IPS-NIHi7 (cell line): ENCODE data around the gene LTC4S.
"Not testable (repeated sequence)": the region's sequence is repeated elsewhere in the genome, so short reads cannot be mapped to it uniquely, and the experiment has no call there.

Experiments used
- DNase-seq: peaks from one replicate; pipeline ENCODE4 v3.0.0; 2012; ENCODE audit warnings: mixed read lengths; ENCODE audit errors: extremely low spot score

The LTC4S gene, protein sequence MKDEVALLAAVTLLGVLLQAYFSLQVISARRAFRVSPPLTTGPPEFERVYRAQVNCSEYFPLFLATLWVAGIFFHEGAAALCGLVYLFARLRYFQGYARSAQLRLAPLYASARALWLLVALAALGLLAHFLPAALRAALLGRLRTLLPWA

DNA sequence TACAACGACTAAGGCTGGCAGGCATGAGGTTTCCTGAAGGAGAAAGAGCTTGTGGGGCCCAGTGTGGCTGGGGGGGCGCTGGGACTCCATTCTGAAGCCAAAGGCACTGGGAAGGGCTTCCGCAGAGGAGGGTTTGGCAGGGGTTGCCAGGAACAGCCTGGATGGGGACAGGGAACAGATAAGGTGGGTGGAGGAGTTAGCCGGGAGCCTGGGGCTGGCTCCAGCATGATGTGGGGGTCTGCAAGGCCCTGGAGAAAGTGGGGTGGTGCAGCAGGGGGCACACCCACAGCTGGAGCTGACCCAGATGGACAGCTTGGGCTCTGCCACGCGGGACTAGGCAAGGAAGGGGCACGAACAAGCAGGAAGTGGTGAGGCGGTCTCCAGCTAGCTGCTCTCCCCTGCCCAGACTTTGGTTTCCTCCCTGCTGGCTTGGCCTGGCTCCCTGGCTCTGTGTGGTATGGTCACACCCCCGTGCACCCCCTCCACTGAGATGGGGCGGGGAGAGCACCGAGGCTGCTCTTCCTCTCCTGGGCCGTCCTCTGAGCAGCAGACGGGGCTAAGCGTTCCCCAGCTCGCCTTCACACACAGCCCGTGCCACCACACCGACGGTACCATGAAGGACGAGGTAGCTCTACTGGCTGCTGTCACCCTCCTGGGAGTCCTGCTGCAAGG, at the start of gene LTC4S:
Gene LTC4S (plus strand): TSS at position 519 of the 672 bp plus-strand sequence. CDS start 95 bp downstream, at position 614.
- DNase-seq: no peak

DNA sequence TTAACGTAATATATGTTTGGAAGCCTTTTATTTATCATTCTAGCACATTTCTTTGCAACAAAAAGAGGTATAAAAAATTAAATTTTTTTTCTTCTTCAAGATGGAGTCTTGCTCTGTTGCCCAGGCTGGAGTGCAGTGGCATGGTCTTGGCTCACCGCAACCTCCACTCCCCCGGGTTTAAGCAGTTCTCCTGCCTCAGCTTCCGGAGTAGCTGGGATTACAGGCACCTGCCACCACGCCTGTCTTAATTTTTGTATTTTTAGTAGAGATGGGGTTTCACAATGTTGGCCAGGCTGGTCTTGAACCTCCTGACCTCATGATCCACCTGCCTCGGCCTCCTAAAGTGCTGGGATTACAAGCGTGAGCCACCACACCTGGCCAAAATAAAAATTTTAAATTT, 49.7 kb upstream of the LTC4S start:
- not testable (repeated sequence) for DNase-seq

DNA sequence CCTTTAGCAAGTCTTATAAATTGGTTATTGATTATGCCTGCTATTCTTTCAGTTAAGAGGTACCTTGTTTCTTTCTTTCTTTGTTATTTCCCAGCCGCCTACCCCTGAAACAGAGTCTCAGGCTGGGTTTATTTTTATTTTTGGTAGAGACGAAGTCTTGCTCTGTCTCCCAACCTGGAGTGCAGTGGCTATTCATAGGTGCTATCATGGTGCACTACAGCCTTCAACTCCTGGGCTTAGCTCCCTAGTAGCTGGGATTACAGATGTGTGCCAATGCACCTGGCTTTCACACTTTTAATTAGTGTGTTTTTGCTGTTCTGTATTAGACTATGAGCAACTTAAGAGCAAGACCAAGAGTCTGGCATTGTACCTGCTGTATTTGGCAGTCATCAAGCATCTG, 46.9 kb upstream of the LTC4S start:
- no peak for DNase-seq

DNA sequence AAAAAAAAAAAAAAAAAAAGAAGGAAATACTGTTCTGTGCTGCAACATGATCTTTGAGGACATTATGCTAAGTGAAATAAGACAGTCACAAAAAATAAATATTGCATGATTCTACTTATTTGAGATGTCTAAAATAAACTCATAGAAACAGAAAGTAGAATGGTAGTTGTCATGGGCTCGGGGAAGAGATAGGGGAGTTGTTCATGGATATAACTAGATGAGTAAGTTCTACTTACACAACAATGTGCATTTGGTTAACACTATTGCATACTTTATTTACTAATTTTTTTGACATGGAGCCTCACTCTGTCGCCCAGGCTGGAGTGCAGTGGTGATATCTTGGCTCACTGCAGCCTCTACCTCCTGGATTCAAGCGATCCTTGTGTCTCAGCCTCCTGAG, 46.0 kb upstream of the LTC4S start:
- DNase-seq: no peak

DNA sequence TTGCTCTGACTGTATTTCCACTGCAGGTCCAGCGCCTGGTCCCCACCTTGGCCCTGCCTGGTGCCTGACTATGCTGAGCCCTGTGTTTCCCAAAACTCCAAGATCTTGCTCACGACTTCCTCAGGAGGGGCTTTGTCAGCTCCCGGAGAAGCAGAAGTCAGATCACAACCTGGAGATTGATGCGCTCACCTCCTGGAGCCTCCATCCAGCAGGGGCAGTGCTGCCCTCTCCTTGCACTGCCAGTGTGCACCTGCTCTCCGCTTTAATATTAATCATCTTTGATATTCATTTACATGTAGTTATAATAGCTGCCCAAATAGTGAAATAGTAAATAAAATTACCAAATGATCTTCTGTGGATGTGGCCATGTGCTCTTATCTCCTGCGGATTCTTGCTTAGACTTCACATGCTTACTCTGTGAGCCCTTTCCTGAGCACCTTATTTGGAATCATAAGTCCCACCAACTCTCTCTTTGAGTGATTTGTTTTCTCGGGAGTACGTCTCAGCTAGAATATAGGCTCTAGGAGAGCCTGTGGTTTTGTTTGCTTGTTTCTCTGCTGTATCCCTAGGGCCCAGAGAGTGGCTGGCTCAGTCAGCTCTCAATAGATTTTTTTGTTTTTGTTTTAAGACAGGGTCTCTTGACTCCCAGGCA, 43.8 kb upstream of the LTC4S start:
- no peak for DNase-seq

DNA sequence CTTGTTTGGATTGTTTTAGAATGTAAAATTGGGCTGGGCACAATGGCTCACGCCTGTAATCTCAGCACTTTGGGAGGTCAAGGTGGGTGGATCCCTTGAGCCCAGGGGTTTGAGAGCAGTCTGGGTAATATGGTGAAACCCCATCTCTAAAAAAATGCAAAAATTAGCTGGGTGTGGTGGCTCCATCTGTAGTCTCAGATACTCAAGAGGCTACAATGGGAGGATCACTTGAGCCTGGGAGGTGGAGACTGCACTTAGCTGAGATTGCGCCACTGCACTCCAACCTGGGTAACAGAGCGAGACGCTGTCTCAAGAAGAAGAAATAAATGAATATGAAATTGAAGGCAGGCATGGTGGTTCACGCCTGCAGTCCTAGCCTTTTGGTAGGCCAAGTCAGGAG, 39.8 kb upstream of the LTC4S start:
- no peak for DNase-seq

DNA sequence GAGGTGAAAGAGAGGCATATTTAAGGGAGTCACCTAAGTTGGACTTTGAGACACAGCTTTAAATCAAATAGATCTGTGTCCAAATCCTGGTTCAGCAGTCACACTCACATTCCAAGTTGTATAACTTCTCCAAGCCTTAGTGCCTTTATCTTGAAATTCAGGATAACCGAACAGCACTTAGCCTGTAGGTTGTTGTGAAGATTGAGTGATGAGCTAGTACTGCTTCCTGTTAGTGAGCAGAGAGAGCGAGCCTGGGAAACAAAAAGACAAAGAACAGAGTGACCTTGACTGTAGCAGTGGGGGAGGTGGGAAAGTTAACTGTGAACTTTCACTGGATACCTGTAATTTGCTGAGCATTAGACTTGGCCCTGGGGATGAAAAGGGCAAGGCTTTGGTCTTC, 38.8 kb upstream of the LTC4S start:
- DNase-seq: peak; percentile 38

DNA sequence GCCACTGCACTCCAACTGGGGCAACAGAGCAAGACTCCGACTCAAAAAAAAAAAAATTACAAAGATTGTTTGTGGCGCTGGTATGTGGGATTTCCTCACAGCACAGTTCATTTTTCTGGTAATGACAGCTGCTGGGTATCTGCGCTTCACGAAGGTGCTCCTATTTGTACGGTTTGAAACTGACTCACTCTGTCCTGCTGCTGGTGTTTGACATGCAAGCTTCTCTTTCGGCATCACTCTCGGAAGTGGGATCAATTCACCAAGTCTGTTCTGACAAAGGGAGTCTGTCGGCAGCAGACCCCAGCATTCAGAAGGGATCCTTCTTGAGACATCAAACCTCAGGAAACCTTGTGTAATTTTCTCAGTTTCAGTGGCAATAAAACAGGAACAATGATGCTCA, 34.8 kb upstream of the LTC4S start:
- no peak for DNase-seq

DNA sequence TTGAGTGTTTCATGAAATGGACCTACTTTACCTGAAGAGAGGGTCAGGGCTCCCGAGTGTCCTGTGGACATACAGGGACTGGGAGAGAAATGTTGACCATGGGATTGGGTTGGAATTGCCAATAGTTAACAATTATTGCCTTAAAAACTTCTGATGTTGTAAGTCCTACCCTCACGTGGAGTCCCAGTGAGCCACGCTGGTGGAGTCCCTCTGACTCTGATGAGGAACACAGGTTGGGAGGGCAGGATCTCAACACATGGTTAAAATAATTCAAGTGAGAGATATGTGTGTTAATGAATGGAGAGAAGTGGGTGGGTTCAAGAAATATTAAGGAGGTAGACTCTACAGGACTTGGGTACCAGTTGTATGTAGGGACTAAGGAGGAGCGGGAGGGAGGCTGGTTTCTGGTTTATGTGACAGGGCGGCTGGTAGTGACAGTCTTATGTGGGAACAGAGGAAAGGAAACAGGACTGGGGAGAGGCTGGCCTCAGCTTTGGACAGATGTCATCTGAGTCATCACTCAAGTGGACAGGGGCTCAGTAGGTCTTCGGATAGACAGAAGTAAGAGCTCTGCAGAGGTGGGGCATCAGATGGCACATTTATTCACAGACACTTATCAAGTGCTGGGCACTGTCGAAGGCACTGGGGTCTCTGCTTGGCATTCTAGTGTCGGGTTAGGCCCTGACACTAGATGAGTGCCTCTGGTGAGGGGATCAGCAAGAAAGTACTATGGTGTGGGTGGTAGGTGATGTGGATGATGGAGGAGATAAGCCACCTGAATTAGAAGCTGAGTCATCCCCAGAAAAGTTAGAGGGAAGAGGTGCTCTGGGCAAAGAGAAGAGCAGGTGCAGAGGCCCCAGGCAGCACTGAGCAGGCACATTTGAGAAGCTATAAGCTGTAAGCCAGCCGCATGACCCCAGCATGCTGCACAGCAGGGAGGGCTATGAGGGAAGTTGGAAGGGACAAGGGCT, 33.9 kb upstream of the LTC4S start:
- peak; percentile 10 for DNase-seq

DNA sequence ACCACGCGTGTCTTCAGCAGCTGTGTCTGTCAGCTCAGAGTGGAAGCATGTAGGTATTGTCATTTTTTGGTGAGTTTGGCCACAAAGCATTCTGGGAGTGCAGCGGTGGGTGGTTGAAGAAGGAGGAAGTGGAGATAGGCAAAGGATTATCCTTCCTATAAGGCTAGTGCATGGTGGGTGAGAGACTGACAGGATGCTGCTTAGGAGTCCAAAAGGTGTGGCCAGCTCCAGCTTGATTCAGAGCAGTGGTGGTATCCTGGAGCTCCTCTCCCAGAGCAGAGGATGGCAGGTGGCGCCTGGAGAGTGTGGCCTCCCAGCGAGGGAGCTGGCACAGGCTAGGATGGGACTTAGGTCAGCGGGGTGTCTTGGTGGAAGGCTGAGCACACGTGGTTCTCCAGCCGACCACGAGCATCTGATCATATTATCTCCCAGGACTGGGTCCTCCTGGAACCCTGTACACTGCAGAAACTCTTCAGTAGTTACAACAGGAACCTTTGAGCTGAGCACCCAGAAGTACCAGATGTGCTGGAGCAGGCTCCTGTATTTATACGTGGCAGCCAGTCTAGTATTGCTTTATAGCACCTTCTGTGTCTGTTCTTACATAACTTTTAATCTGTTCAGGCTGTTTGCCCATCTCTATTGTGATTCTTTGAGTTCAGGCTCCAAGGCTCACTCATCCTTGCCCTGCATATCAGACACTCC, 31.6 kb upstream of the LTC4S start:
- DNase-seq: peak; percentile 12

DNA sequence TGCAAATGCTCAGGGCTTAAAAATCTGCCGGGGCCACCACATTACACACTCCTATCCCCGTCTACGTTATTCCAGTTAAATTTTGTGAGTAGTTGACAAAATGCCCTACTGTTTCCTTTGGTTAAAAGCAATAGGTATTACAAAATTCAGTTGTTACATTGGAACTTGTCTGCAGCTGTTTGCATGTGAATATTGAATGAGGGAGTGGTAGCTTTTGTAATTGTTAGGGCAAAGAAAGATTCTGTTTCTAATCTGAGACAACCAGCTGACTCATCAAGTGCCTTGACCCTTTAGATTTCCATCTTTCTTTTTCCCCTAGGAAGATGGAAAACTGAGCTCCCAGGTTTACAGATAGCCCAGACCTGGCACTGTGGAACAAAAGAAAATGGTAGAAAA, 31.0 kb upstream of the LTC4S start:
- DNase-seq: no peak

DNA sequence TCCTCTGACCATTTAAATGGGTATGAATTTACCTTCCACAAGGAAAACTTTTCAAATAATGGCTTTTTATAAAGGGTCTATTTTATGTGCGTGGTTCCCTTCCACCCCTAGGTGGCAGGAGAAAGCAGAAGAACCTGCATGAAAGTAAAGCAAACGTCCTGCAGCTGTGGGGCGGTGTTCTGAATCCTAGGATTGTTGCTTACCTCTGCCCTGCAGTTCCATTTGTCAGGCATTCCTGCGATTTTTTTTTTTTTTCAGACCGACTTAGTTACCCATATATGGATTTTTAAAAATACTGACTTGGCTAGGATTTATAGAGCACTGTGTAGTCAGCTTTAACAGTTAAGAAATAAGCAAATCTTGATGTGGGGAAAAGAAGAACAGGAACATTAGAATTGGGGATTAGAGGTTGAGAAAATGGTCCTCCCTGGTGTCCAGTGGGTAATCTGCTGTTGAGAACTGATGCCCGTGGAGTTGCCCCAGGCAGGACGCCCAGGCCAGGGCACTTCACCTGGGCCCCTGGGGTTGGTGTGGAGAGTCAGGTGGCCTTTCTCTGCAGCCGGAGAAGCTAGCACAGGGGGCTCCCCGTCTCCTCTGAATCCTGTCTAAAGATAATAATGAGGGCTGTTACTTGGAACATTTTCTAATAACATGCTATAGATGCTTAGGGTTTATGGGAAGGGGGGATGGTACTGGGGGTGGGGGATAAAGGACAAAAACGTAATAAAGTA, 30.4 kb upstream of the LTC4S start:
- DNase-seq: peak; percentile 80

DNA sequence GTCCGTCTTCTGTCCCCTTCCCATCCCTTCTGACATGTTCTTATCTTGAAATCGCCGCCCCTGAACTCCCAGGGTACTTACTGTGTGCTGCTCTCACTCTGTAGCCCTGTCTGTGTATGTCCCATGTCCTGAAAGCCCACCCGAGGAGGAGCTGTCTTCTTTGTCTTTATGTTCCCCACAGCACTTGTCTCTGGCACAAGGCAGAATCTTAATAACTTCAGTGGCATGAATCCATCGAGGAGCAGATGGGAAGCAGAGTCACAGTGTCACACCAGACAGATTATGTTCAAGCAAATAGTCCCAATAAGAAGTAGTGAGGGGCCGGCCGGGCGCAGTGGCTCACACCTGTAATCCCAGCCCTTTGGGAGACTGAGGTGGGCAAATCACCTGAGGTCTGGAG, 29.7 kb upstream of the LTC4S start:
- DNase-seq: no peak

DNA sequence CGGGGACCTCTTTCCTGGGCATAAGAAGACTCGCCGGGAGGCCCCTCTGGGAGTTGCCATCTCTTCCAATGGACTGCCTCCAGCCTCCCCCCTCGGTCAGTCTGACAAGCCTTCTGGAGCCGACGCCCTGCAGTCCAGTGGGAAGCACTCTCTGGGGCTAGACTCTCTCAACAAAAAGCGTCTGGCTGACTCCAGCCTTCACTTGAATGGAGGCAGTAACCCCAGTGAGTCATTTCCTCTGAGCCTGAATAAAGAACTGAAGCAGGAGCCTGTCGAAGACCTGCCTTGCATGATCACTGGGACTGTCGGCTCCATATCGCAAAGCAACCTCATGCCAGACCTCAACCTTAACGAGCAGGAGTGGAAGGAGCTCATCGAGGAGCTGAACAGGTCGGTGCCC, 28.4 kb upstream of the LTC4S start:
- DNase-seq: no peak

DNA sequence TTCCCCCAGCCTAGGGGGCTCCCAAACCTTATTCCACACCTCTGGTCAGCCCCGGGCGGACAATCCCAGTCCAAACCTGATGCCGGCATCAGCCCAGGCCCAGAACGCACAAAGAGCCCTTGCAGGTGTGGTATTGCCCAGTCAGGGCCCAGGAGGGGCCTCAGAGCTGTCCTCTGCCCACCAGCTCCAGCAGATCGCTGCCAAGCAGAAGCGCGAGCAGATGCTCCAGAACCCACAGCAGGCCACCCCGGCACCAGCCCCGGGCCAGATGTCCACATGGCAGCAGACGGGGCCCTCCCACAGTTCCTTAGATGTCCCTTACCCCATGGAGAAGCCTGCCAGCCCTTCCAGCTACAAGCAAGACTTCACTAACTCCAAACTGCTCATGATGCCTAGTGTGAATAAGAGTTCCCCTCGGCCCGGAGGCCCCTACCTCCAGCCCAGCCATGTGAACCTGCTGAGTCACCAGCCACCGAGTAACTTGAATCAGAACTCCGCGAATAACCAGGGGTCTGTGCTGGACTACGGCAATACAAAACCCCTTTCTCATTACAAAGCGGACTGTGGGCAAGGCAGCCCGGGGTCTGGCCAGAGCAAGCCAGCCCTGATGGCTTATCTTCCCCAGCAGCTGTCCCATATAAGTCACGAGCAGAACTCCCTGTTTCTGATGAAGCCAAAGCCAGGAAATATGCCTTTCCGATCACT, 27.6 kb upstream of the LTC4S start:
- no peak for DNase-seq

DNA sequence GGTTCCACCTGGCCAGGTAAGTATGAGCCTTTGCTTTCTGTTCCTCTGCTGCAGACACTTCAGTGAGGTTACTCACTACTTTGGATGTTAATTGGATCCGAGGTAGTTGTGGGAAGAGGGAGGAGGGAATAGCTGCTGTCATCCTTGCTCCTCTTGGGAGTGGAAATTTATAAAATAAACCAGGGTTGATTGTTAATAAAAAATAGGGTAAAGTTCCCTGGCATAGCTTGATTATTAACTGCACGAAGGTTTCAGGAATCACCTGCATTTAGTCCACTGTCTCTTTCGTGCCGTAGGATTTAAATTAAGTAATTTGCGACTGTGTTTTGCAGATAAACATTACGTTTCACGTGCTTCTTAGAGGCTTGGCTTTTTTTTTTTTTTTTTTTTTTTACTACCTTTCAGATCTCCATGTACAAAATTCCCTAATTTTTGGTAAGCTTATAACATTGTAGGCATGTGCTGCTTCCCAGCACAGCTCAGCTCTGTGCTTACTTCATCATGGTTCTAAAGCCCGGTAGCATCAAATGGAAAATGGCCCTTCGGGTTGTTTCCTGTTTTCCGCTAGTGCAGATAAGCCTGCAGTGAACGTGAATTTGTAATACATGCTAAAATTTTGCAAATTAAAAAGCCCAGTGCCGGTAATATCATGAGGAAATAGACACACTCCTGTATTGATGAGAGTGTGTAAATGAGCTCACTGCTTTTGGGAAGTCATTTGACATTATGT, 26.9 kb upstream of the LTC4S start:
- no peak for DNase-seq

DNA sequence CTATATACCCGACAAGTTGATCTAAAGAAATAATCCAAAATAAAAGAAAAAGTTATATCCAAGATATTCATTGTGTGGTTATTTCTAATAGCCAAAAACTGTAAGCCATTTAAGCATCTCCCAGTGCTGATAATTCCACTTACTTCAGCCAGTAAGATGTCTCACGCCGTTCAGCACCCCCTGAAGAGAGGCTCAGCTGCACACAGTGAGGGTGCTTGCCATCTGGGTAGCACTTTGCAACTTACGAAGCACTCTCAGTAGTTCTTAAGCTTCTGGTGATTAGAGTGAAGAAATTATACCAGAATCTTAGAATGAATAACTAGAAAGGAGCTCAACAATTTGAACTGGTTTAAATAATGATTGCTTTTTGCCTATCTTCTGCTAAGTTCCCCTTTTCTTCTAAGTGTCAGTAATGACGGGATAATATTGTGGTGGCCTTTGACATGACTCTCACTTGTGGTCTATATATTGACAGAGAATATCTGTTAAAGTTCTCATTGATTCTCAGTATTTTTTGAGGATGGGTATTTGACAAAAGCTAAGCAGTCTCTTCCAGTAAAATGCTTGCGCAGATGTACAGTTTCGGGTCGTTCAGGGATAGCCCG, 26.2 kb upstream of the LTC4S start:
- DNase-seq: no peak

DNA sequence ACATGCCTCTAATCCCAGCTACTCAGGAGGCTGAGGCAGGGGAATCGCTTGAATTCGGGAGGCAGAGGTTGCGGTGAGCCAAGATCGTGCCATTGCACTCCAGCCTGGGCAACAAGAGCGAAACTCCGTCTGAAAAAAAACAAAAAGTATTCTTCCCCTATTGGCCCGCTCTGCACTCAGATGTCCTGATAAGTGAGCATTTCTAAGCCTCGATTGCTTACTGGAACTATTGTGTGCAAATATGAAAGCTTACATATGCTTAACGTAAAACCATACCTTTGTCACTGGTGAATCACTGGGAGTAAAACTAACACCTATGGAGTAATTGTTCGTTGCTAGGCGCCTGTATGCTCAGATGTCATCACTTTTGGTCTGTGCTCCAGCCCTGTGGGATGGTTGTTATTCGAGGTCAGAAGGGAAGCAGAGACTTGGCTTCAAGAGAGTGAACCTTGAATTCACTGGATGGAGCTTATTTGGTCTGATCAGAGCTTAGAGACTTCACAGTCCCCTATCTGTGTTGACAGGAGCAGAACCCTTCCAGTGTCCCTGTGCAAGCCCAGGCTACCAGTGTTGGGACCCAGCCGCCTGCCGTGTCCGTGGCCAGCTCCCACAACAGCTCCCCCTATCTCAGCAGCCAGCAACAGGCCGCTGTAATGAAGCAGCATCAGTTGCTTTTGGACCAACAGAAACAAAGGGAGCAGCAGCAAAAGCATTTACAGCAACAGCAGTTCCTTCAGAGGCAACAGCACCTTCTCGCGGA, 25.3 kb upstream of the LTC4S start:
- DNase-seq: peak; percentile 56
